ENCODE measurements around the gene IFT81.

IFT81 gene

DNA sequence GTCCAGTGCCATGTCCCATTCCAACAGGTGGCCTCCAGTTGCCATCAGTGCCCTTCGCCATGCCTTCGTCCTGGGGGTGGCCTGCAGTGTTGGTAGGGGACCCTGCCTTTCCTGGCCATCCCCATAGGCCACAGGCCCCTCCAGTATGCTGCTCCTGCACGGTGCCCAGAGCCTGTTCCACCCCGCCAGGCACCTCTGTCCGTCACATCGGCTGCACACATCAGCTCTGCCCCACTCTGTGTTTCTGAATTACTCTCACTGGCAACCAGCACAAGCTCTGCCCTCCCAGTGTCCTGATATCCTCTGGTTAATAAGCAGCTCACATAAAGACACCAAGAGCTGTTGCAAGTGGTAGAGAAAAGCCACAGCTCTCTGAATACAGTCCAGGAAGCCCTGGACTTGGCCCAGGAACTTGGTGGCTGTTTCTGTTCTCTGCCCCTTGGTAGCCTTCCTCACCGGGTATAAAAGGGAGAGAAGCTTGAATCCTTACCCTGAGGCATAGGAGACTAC is 125.6 kb downstream of the IFT81 start:
- Histone ChIP-seq H4K91ac (ENCODE audit: low read depth, low read length) (no peak overlapping the region), H2AK5ac (ENCODE audit: low read length) (no peak overlapping the region), H3K9me3 (ENCODE audit: insufficient read depth, low read depth, low read length) (no peaks in the 10 kb centered on the region), H3K14ac (ENCODE audit: low read length) (no peak overlapping the region), H4K8ac (ENCODE audit: low read depth, low read length) (no peak overlapping the region), H3K79me1 (ENCODE audit: low read length) (peaks cover 6% of the 10 kb centered on the region), H3K23ac (ENCODE audit: low read length) (no peak overlapping the region), H2BK5ac (ENCODE audit: low read depth, low read length, poor library complexity) (no peak overlapping the region), H3K4me3 (ENCODE audit: low read depth, low read length) (no peak overlapping the region), H3K4ac (ENCODE audit: low read depth, low read length) (no peak overlapping the region), H3K9ac (ENCODE audit: low read length) (no peak overlapping the region), H2BK12ac (ENCODE audit: low read length) (no peak overlapping the region), H3K79me2 (ENCODE audit: control insufficient read depth, insufficient read depth, low read length, poor library complexity) (no peaks in the 10 kb centered on the region), H3K4me1 (ENCODE audit: control insufficient read depth in 1 of 2, insufficient read depth in 2 of 2, low read length in 2 of 2) (peaks cover 13 to 15% of the 10 kb centered on the region in 2 experiments), H3K36me3 (ENCODE audit: control insufficient read depth in 1 of 2, insufficient read depth in 2 of 2, low read length in 2 of 2) (no peaks in the 10 kb centered on the region), H3K18ac (ENCODE audit: low read length) (no peak overlapping the region), H4K12ac (ENCODE audit: low read depth, low read length) (no peak overlapping the region), H3K27ac (ENCODE audit: low read depth, low read length) (no peak overlapping the region), H3K4me2 (ENCODE audit: low read length) (no peak overlapping the region), H2AFZ (ENCODE audit: insufficient read depth, low read length, poor library complexity) (no peak overlapping the region), H2BK120ac (ENCODE audit: insufficient read depth, low read length, poor library complexity) (no peak overlapping the region), H3K27me3 (ENCODE audit: insufficient read depth, low read length) (no peaks in the 10 kb centered on the region)
- DNase-seq = no peak
- no CpG with 5 or more reads among the region's 7 CpGs for WGBS (ENCODE audit: extremely low coverage, insufficient coverage, insufficient read length)

DNA sequence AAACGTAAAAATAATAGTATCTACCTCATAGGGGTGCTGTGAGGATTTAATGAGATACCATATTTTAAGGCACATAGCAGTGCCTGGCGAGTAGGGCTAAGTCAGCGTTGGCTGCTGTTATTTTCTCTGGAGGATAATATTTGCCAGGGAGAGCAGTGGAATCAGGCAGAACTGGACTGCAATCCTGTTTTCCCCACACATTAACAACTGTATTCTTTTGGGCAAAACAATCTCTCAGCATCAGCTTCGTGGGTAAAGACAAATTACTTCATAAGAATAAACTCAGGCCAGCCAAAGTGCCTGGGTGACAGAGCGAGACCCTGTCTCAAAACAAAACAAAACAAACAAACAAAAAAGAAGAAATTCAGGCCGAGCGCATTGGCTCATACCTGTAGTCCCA is 127.2 kb downstream of the IFT81 start:
- H3K27ac ChIP-seq (ENCODE audit: low read depth, low read length) = no peak overlapping the region
- H2AFZ ChIP-seq (ENCODE audit: insufficient read depth, low read length, poor library complexity) = no peak overlapping the region
- no peak overlapping the region for H2BK12ac ChIP-seq (ENCODE audit: low read length)
- H4K8ac ChIP-seq (ENCODE audit: low read depth, low read length) = no peak overlapping the region
- no peak overlapping the region for H3K18ac ChIP-seq (ENCODE audit: low read length)
- no peaks in the 10 kb centered on the region for H3K79me2 ChIP-seq (ENCODE audit: control insufficient read depth, insufficient read depth, low read length, poor library complexity)
- H3K9me3 ChIP-seq (ENCODE audit: insufficient read depth, low read depth, low read length) = no peaks in the 10 kb centered on the region
- no peak overlapping the region for H3K14ac ChIP-seq (ENCODE audit: low read length)
- no peak overlapping the region for H4K91ac ChIP-seq (ENCODE audit: low read depth, low read length)
- peaks cover 6% of the 10 kb centered on the region for H3K79me1 ChIP-seq (ENCODE audit: low read length)
- peaks cover 11 to 12% of the 10 kb centered on the region in 2 experiments for H3K4me1 ChIP-seq (ENCODE audit: control insufficient read depth in 1 of 2, insufficient read depth in 2 of 2, low read length in 2 of 2)
- no peak overlapping the region for H3K4me3 ChIP-seq (ENCODE audit: low read depth, low read length)
- no peak overlapping the region for H3K23ac ChIP-seq (ENCODE audit: low read length)
- no CpG with 5 or more reads among the region's 7 CpGs for WGBS (ENCODE audit: extremely low coverage, insufficient coverage, insufficient read length)
- no peak overlapping the region for H3K4ac ChIP-seq (ENCODE audit: low read depth, low read length)
- H2AK5ac ChIP-seq (ENCODE audit: low read length) = no peak overlapping the region
- no peaks in the 10 kb centered on the region for H3K36me3 ChIP-seq (ENCODE audit: control insufficient read depth in 1 of 2, insufficient read depth in 2 of 2, low read length in 2 of 2)
- no peak overlapping the region for H4K12ac ChIP-seq (ENCODE audit: low read depth, low read length)
- no peak overlapping the region for H3K9ac ChIP-seq (ENCODE audit: low read length)
- no peaks in the 10 kb centered on the region for H3K27me3 ChIP-seq (ENCODE audit: insufficient read depth, low read length)
- no peak for DNase-seq
- no peak overlapping the region for H2BK120ac ChIP-seq (ENCODE audit: insufficient read depth, low read length, poor library complexity)
- no peak overlapping the region for H3K4me2 ChIP-seq (ENCODE audit: low read length)
- H2BK5ac ChIP-seq (ENCODE audit: low read depth, low read length, poor library complexity) = no peak overlapping the region

DNA sequence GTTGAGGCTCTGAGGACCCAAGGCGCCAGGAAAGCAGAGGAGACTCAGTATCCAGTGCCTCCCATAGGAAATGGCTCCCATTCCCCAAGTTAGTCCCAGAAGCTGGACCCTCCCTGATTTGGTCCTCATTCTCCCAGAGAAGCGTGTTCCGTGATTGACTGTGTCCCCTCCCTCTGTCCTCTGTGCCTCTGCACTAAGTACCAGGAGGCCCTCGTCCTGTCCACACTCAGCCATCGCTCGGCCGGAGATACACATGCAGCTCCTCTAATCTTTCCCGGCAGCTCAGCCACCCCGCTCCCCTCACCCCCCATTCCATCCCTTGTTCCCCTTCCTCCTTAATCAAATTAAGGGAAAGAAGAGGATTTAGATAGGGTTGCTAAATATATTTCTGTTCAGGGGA is 128.6 kb downstream of the IFT81 start:
- Histone ChIP-seq H2BK12ac (ENCODE audit: low read length) (no peak overlapping the region), H3K4ac (ENCODE audit: low read depth, low read length) (no peak overlapping the region), H3K27ac (ENCODE audit: low read depth, low read length) (no peak overlapping the region), H4K91ac (ENCODE audit: low read depth, low read length) (no peak overlapping the region), H4K12ac (ENCODE audit: low read depth, low read length) (no peak overlapping the region), H3K4me2 (ENCODE audit: low read length) (no peak overlapping the region), H3K14ac (ENCODE audit: low read length) (no peak overlapping the region), H3K79me2 (ENCODE audit: control insufficient read depth, insufficient read depth, low read length, poor library complexity) (no peaks in the 10 kb centered on the region), H3K79me1 (ENCODE audit: low read length) (no peaks in the 10 kb centered on the region), H3K9ac (ENCODE audit: low read length) (no peak overlapping the region), H3K9me3 (ENCODE audit: insufficient read depth, low read depth, low read length) (no peaks in the 10 kb centered on the region), H2AK5ac (ENCODE audit: low read length) (no peak overlapping the region), H2AFZ (ENCODE audit: insufficient read depth, low read length, poor library complexity) (no peak overlapping the region), H3K23ac (ENCODE audit: low read length) (no peak overlapping the region), H2BK120ac (ENCODE audit: insufficient read depth, low read length, poor library complexity) (no peak overlapping the region), H3K4me1 (ENCODE audit: control insufficient read depth in 1 of 2, insufficient read depth in 2 of 2, low read length in 2 of 2) (peaks cover 4% of the 10 kb centered on the region in 2 experiments), H2BK5ac (ENCODE audit: low read depth, low read length, poor library complexity) (no peak overlapping the region), H3K27me3 (ENCODE audit: insufficient read depth, low read length) (no peaks in the 10 kb centered on the region), H3K18ac (ENCODE audit: low read length) (no peak overlapping the region), H4K8ac (ENCODE audit: low read depth, low read length) (no peak overlapping the region), H3K4me3 (ENCODE audit: low read depth, low read length) (no peak overlapping the region), H3K36me3 (ENCODE audit: control insufficient read depth in 1 of 2, insufficient read depth in 2 of 2, low read length in 2 of 2) (no peaks in the 10 kb centered on the region)
- WGBS (ENCODE audit: extremely low coverage, insufficient coverage, insufficient read length) = no CpG with 5 or more reads among the region's 9 CpGs
- no peak for DNase-seq

DNA sequence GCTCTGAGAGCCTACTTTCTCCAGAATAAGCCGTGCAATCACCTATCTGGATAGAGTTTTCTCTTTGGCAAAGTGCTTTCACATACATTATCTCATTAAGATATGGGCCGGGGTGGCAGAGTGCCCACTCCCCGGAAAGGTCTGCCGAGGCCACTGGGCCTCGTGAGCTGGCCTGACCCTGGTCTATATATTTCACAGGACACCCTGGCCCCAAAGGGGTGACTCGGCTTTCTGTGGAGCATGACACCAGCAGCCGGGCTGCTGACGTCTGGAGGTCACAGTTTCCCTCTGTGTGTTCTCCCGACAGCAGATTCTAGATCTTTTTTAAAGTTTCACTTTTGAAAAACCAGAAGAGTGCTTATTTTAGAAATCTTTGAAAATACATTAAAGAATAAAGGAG is 129.0 kb downstream of the IFT81 start:
- no peak overlapping the region for H4K91ac ChIP-seq (ENCODE audit: low read depth, low read length)
- peak in 1 of 2 donors; percentile 21 for DNase-seq
- no peaks in the 10 kb centered on the region for H3K79me2 ChIP-seq (ENCODE audit: control insufficient read depth, insufficient read depth, low read length, poor library complexity)
- no CpG with 5 or more reads among the region's 9 CpGs for WGBS (ENCODE audit: extremely low coverage, insufficient coverage, insufficient read length)
- no peak overlapping the region for H3K4ac ChIP-seq (ENCODE audit: low read depth, low read length)
- no peaks in the 10 kb centered on the region for H3K79me1 ChIP-seq (ENCODE audit: low read length)
- no peak overlapping the region for H3K9ac ChIP-seq (ENCODE audit: low read length)
- H3K18ac ChIP-seq (ENCODE audit: low read length) = no peak overlapping the region
- H2BK5ac ChIP-seq (ENCODE audit: low read depth, low read length, poor library complexity) = no peak overlapping the region
- H3K27me3 ChIP-seq (ENCODE audit: insufficient read depth, low read length) = no peaks in the 10 kb centered on the region
- H3K9me3 ChIP-seq (ENCODE audit: insufficient read depth, low read depth, low read length) = no peaks in the 10 kb centered on the region
- H3K27ac ChIP-seq (ENCODE audit: low read depth, low read length) = no peak overlapping the region
- H3K4me3 ChIP-seq (ENCODE audit: low read depth, low read length) = no peak overlapping the region
- peaks cover 0 to 3% of the 10 kb centered on the region in 2 experiments for H3K4me1 ChIP-seq (ENCODE audit: control insufficient read depth in 1 of 2, insufficient read depth in 2 of 2, low read length in 2 of 2)
- H2AFZ ChIP-seq (ENCODE audit: insufficient read depth, low read length, poor library complexity) = no peak overlapping the region
- no peak overlapping the region for H2AK5ac ChIP-seq (ENCODE audit: low read length)
- H3K36me3 ChIP-seq (ENCODE audit: control insufficient read depth in 1 of 2, insufficient read depth in 2 of 2, low read length in 2 of 2) = no peaks in the 10 kb centered on the region
- H2BK120ac ChIP-seq (ENCODE audit: insufficient read depth, low read length, poor library complexity) = no peak overlapping the region
- no peak overlapping the region for H3K14ac ChIP-seq (ENCODE audit: low read length)
- no peak overlapping the region for H2BK12ac ChIP-seq (ENCODE audit: low read length)
- no peak overlapping the region for H4K12ac ChIP-seq (ENCODE audit: low read depth, low read length)
- no peak overlapping the region for H3K4me2 ChIP-seq (ENCODE audit: low read length)
- H3K23ac ChIP-seq (ENCODE audit: low read length) = no peak overlapping the region
- H4K8ac ChIP-seq (ENCODE audit: low read depth, low read length) = no peak overlapping the region

Data from trophoblast cell (in vitro differentiated cells and primary cell).